CD4-positive, alpha-beta T cell (primary cell): ENCODE measurements around the gene ERG28. TPM values are rescaled to one million over a fixed set of nuclear protein-coding genes. Genes with fewer than 3 reads are reported as not detected.

Experiments used
- ATAC-seq: fragments of 200-7000 bp; cut with Tn5 transposase; one replicate; pipeline ENCODE4 v1.10.0; 2022; ENCODE audit warnings: mild to moderate bottlenecking; ENCODE audit not compliant: poor library complexity
- CTCF ChIA-PET: fragments of 350-600 bp; sonication (Branson Sonifier 250); formaldehyde crosslinking; loops from one replicate; lab custom pipeline; 2021; ENCODE audit warnings: antibody characterized with exemption, inconsistent platforms; lab: Charles Lee
- POLR2A ChIA-PET: fragments of 350-600 bp; sonication (Branson Sonifier 250); formaldehyde crosslinking; loops from one replicate; lab custom pipeline; 2021; ENCODE audit warnings: antibody characterized with exemption, inconsistent platforms; lab: Charles Lee
- DNase-seq, 14 experiments: peaks; one replicate each; pipeline ENCODE4 v3.0.0-alpha.2; 2013 to 2020; ENCODE audit warnings: mixed read lengths in 2 of 14
- H3K27ac ChIP-seq, 2 donors: one replicate each; pipeline versions ENCODE4 v1.5.1 to v1.7.0; 2013; ENCODE audit warnings: low read length in 2 of 2, low read depth in 1 of 2, mild to moderate bottlenecking in 1 of 2
- H3K27me3 ChIP-seq, 2 experiments: 1 replicate in 1 of 2; 2 replicates in 1 of 2; pipeline versions ENCODE4 v1.6.1 to v1.7.0; 2013; ENCODE audit warnings: low read length in 2 of 2, control low read depth in 1 of 2, mild to moderate bottlenecking in 1 of 2, moderate library complexity in 1 of 2; ENCODE audit not compliant: insufficient read depth in 2 of 2, control insufficient read depth in 1 of 2
- H3K36me3 ChIP-seq: one replicate; pipeline ENCODE4 v1.6.1; 2013; ENCODE audit warnings: low read length, control low read depth; ENCODE audit not compliant: insufficient read depth
- H3K4me1 ChIP-seq: one replicate; pipeline ENCODE4 v1.6.1; 2013; ENCODE audit warnings: low read length, control low read depth; ENCODE audit not compliant: insufficient read depth
- H3K4me3 ChIP-seq: one replicate; pipeline ENCODE4 v1.5.1; 2013; ENCODE audit warnings: mild to moderate bottlenecking, low read length, moderate library complexity
- H3K9me3 ChIP-seq, 2 experiments: 1 replicate in 1 of 2; 2 replicates in 1 of 2; pipeline versions ENCODE4 v1.6.1 to v1.7.0; 2013; ENCODE audit warnings: low read length in 2 of 2, mild to moderate bottlenecking in 2 of 2, control low read depth in 1 of 2, moderate library complexity in 1 of 2; ENCODE audit not compliant: control insufficient read depth in 1 of 2, insufficient read depth in 1 of 2
- H3K27ac Mint-ChIP-seq: one replicate; pipeline ENCODE4 v1.8.0; 2020; ENCODE audit warnings: mixed read lengths
- H3K27me3 Mint-ChIP-seq: one replicate; pipeline ENCODE4 v1.8.0; 2021; ENCODE audit warnings: mixed read lengths
- H3K36me3 Mint-ChIP-seq: one replicate; pipeline ENCODE4 v1.8.0; 2021; ENCODE audit warnings: low read depth, mixed read lengths
- H3K4me1 Mint-ChIP-seq: one replicate; pipeline ENCODE4 v1.8.0; 2021; ENCODE audit warnings: low read depth, mixed read lengths
- H3K4me3 Mint-ChIP-seq: one replicate; pipeline ENCODE4 v1.8.0; 2020; ENCODE audit warnings: mild to moderate bottlenecking, mixed read lengths
- H3K9me3 Mint-ChIP-seq: one replicate; pipeline ENCODE4 v1.8.0; 2020; ENCODE audit warnings: mixed read lengths
- intact Hi-C, 2 experiments: fragments of 100-400 bp; cut with DNase I in 1 of 2; cut with micrococcal nuclease in 1 of 2; formaldehyde crosslinking; loops; one replicate each; pipeline versions ENCODE4 v1.15.1 to v1.9.0; 2023 to 2025; cut with DNase I, micrococcal nuclease
- total RNA-seq, 174 experiments: library from RNA in 2 of 174; stranded (reverse) in 2 of 174; gene quantifications; one replicate each; pipeline ENCODE4 v1.2.3 and lab custom pipeline; 2021 to 2026
- TF ChIP-seq, protein P1 (sequence below): fragments of 200-600 bp; IDR thresholded peaks from one replicate; pipeline ENCODE4 v1.8.0; 2022; ENCODE audit warnings: antibody characterized with exemption, mild to moderate bottlenecking

The ERG28 gene
- total RNA-seq, 2 experiments from 2014 or later = 5.7 to 5.8 TPM

- Mint-ChIP-seq H3K27me3 (no peaks in the 10 kb centered on the region), H3K27ac (no peak overlapping the region), H3K36me3 (peaks cover 48% of the 10 kb centered on the region), H3K4me3 (no peak overlapping the region), H3K9me3 (no peaks in the 10 kb centered on the region), H3K4me1 (no peaks in the 10 kb centered on the region)
- Histone ChIP-seq H3K4me1 (no peaks in the 10 kb centered on the region), H3K36me3 (peaks cover 12% of the 10 kb centered on the region), H3K27ac (no peak overlapping the region), H3K27me3 (no peaks in the 10 kb centered on the region), H3K9me3 (no peaks in the 10 kb centered on the region), H3K4me3 (no peak overlapping the region)
- ChIA-PET POLR2A (no interaction called here), CTCF (no interaction called here)
- TF ChIP-seq, protein P1, sequence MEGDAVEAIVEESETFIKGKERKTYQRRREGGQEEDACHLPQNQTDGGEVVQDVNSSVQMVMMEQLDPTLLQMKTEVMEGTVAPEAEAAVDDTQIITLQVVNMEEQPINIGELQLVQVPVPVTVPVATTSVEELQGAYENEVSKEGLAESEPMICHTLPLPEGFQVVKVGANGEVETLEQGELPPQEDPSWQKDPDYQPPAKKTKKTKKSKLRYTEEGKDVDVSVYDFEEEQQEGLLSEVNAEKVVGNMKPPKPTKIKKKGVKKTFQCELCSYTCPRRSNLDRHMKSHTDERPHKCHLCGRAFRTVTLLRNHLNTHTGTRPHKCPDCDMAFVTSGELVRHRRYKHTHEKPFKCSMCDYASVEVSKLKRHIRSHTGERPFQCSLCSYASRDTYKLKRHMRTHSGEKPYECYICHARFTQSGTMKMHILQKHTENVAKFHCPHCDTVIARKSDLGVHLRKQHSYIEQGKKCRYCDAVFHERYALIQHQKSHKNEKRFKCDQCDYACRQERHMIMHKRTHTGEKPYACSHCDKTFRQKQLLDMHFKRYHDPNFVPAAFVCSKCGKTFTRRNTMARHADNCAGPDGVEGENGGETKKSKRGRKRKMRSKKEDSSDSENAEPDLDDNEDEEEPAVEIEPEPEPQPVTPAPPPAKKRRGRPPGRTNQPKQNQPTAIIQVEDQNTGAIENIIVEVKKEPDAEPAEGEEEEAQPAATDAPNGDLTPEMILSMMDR = no peak
- DNase-seq (no peak), ATAC-seq (no peak)
- intact Hi-C loops = loop anchor here in 1 of 2 experiments (5.0 kb wide), 2 partner anchors 647 to 942 kb away; no protein-coding TSS in a partner anchor
These were observed 44.3 kb upstream of the ERG28 start for GRCh38 chr14:75705014-75705413.

- ChIA-PET POLR2A (no interaction called here), CTCF (interaction anchor here (0.6 kb wide), 1 partner anchor 785 kb away, joined by 3 read pairs; no protein-coding TSS in a partner anchor)
- H3K4me3 ChIP-seq = no peak overlapping the region
- no peaks in the 10 kb centered on the region for H3K4me1 ChIP-seq
- TF ChIP-seq, protein P1 = no peak
- H3K4me3 Mint-ChIP-seq = no peak overlapping the region
- no peaks in the 10 kb centered on the region for H3K9me3 ChIP-seq
- H3K36me3 Mint-ChIP-seq = peaks cover 52% of the 10 kb centered on the region
- peaks cover 12% of the 10 kb centered on the region for H3K36me3 ChIP-seq
- H3K4me1 Mint-ChIP-seq = no peaks in the 10 kb centered on the region
- H3K27ac Mint-ChIP-seq = no peak overlapping the region
- ATAC-seq (no peak), DNase-seq (no peak)
- no peaks in the 10 kb centered on the region for H3K9me3 Mint-ChIP-seq
- H3K27me3 Mint-ChIP-seq = no peaks in the 10 kb centered on the region
- H3K27me3 ChIP-seq = no peaks in the 10 kb centered on the region
- intact Hi-C loops = no loop called here
- H3K27ac ChIP-seq = no peak overlapping the region
These were observed 42.8 kb upstream of the ERG28 start for GRCh38 chr14:75703467-75703866.

DNA sequence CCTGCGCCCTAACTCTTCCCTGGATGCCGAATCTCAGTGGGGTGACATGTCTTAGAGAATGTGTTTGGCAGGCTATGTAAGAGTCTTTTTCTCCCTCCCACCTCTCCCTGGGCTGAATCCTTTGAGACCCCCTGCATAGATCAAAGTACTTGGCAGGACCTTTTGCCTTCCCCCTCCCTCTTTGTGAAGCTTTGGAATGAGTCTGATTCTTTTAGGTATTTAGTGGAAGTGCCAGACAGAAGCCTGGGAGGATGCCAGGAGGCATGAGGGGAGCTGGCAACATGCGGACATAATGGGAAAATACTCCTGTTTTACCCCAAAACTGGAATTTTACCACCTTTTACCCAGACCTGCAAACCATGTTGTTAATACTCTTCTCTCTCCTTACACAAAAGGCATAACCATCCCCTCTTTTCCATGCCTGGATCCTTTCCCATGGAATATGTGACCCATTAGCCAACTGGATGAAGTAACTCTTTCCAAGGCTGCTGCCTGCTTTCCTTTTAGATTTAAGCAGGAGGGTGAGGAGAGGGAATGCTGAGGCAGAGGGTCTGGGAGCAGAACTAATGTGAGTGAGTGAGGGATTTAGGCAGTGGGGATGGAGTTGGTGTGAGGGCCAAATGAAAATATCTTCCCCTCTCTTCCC, 42.1 kb upstream of the ERG28 start:
- H3K36me3 ChIP-seq = peaks cover 12% of the 10 kb centered on the region
- DNase-seq (no peak), ATAC-seq (no peak)
- Mint-ChIP-seq H3K27ac (no peak overlapping the region), H3K4me1 (no peaks in the 10 kb centered on the region), H3K36me3 (peaks cover 57% of the 10 kb centered on the region), H3K4me3 (no peak overlapping the region), H3K9me3 (no peaks in the 10 kb centered on the region), H3K27me3 (no peaks in the 10 kb centered on the region)
- CTCF ChIA-PET = no interaction called here
- no peaks in the 10 kb centered on the region for H3K9me3 ChIP-seq
- POLR2A ChIA-PET = no interaction called here
- intact Hi-C loops = no loop called here
- H3K27me3 ChIP-seq = no peaks in the 10 kb centered on the region
- no peak overlapping the region for H3K4me3 ChIP-seq
- no peak overlapping the region for H3K27ac ChIP-seq
- TF ChIP-seq, protein P1 = no peak
- no peaks in the 10 kb centered on the region for H3K4me1 ChIP-seq
